Measurements from ENCODE around the gene ESPNL. TPM values are rescaled to one million over a fixed set of nuclear protein-coding genes. Genes with fewer than 3 reads are reported as not detected.

ESPNL gene
- total and polyA plus RNA-seq, 10 donors: 0.65 to 6.2 (median 1.7) TPM

GRCh38 chr2:238166391-238167343 is 66.5 kb downstream of the ESPNL start:
- DNase-seq: peak; percentile 69
- no peaks in the 10 kb centered on the region for H3K9me3 ChIP-seq
- H3K27ac ChIP-seq: no peak overlapping the region
- peak in 2 of 3 donors; percentile 10 to 34 for TF ChIP-seq POLR2AphosphoS5 (IDR thresholded peaks at IDR 0.05)
- no peak for TF ChIP-seq POLR2A (IDR thresholded peaks at IDR 0.05)
- TF ChIP-seq, protein P1, sequence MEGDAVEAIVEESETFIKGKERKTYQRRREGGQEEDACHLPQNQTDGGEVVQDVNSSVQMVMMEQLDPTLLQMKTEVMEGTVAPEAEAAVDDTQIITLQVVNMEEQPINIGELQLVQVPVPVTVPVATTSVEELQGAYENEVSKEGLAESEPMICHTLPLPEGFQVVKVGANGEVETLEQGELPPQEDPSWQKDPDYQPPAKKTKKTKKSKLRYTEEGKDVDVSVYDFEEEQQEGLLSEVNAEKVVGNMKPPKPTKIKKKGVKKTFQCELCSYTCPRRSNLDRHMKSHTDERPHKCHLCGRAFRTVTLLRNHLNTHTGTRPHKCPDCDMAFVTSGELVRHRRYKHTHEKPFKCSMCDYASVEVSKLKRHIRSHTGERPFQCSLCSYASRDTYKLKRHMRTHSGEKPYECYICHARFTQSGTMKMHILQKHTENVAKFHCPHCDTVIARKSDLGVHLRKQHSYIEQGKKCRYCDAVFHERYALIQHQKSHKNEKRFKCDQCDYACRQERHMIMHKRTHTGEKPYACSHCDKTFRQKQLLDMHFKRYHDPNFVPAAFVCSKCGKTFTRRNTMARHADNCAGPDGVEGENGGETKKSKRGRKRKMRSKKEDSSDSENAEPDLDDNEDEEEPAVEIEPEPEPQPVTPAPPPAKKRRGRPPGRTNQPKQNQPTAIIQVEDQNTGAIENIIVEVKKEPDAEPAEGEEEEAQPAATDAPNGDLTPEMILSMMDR (IDR thresholded peaks at IDR 0.05 in 8 of 11, conservative IDR thresholded peaks at IDR 0.05 in 3 of 11): no peak
- peaks cover 0 to 16% (median 11%) of the 10 kb centered on the region in 6 donors for H3K4me1 ChIP-seq
- H3K27me3 ChIP-seq (replicated peaks in 1 of 7): peaks cover 0 to 37% (median 17%) of the 10 kb centered on the region in 7 donors
- intact Hi-C loops (cut with DNase I; ENCODE audit: low total_unique reads): no loop called here
- WGBS, 5 donors: 80 to 91% (median 86%) methylated on average over 9 to 24 of the region's 24 CpGs
- H3K36me3 ChIP-seq: peaks cover 0 to 54% (median 46%) of the 10 kb centered on the region in 6 donors
- no peak overlapping the region for H3K4me3 ChIP-seq

- TF ChIP-seq POLR2A (IDR thresholded peaks at IDR 0.05): no peak
- peak in 1 of 3 donors; percentile 2 for TF ChIP-seq POLR2AphosphoS5 (IDR thresholded peaks at IDR 0.05)
- H3K4me3 ChIP-seq: no peak overlapping the region
- H3K27ac ChIP-seq: no peak overlapping the region
- H3K36me3 ChIP-seq: peaks cover 0 to 60% (median 53%) of the 10 kb centered on the region in 6 donors
- peaks cover 0 to 30% (median 17%) of the 10 kb centered on the region in 7 donors for H3K27me3 ChIP-seq (replicated peaks in 1 of 7)
- DNase-seq: no peak
- WGBS, 5 donors: 88 to 95% (median 90%) methylated on average over 6 to 7 of the region's 7 CpGs
- H3K9me3 ChIP-seq: no peaks in the 10 kb centered on the region
- intact Hi-C loops (cut with DNase I; ENCODE audit: low total_unique reads): no loop called here
- H3K4me1 ChIP-seq: peaks cover 0 to 16% (median 11%) of the 10 kb centered on the region in 6 donors
Measured at GRCh38 chr2:238167344-238167715, 67.2 kb downstream of the ESPNL start.

DNA sequence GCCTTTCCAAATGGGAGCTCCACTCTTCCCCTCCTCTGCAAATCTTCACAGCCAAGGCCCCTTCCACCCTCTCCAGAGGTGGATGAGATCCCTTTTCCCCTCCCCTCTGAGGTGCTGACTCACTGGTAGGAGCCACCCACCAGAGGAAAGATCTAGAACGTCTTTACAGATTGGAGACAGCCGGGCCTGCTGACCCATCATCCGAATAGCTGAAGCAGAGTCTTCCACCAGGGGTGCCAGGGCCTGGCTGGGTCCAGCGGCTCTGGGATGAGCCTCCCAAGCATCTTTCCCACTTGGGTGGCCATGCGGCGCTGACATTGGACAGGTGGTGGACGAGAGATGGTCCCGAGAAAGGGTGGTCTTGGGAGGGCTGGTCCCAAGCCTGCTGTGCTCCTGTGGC is 67.6 kb downstream of the ESPNL start:
- H3K9me3 ChIP-seq: no peaks in the 10 kb centered on the region
- peaks cover 3 to 64% (median 57%) of the 10 kb centered on the region in 6 donors for H3K36me3 ChIP-seq
- WGBS, 5 donors: 81 to 91% (median 84%) methylated on average over 8 of the region's 8 CpGs
- intact Hi-C loops (cut with DNase I; ENCODE audit: low total_unique reads): no loop called here
- peaks cover 0 to 16% (median 11%) of the 10 kb centered on the region in 6 donors for H3K4me1 ChIP-seq
- H3K4me3 ChIP-seq: no peak overlapping the region
- no peak overlapping the region for H3K27ac ChIP-seq
- DNase-seq: no peak
- TF ChIP-seq POLR2AphosphoS5 (IDR thresholded peaks at IDR 0.05) (no peak), POLR2A (IDR thresholded peaks at IDR 0.05) (no peak)
- TF ChIP-seq, protein P1 (IDR thresholded peaks at IDR 0.05 in 8 of 11, conservative IDR thresholded peaks at IDR 0.05 in 3 of 11): no peak
- peaks cover 0 to 26% (median 16%) of the 10 kb centered on the region in 7 donors for H3K27me3 ChIP-seq (replicated peaks in 1 of 7)

DNA sequence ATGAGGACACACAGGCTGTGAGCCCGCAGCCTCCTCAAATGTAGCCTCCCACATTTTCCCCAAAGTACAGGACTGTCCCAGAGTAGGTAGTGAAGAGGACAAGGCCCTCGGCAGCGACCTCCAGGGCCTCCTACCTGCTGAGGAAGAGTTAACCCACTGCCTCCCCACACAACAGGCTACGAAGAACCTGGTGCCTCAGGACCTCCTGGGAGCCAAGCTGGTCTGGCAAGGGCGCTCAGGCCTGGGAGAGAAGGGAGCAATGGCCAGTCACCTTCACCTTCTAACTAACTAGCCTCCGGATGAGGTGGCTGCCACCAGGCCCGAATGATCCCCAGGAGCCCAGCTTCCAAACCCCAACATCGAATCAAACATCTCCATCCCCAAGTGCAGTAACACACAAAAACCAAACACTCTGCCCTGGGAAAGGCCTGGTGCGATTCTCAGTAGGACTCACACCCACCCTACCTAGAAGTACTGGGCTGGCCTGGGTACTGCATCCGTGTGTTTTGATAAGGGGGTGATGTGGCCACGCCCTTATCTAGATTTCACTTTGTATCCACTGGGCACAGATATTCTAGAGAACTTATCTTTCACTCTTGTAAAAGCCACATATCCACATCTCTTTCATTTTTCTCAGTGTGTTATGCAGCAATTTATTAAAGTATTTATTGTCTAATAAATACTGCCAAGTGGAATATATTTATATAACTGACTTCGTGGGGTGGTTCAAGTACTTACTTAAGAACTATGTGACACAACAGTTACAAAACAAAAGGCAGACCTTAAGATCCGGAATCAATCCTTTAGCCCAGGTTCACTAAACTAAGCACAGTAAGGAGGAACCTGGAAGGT is 68.3 kb downstream of the ESPNL start:
- Histone ChIP-seq H3K27ac (no peak overlapping the region), H3K27me3 (replicated peaks in 1 of 7) (peaks cover 0 to 19% (median 10%) of the 10 kb centered on the region in 7 donors), H3K4me3 (no peak overlapping the region), H3K9me3 (no peaks in the 10 kb centered on the region), H3K36me3 (peaks cover 4 to 71% (median 64%) of the 10 kb centered on the region in 6 donors), H3K4me1 (peaks cover 0 to 10% (median 9%) of the 10 kb centered on the region in 6 donors)
- TF ChIP-seq POLR2A (IDR thresholded peaks at IDR 0.05): no peak
- no peak for TF ChIP-seq POLR2AphosphoS5 (IDR thresholded peaks at IDR 0.05)
- TF ChIP-seq, protein P1 (IDR thresholded peaks at IDR 0.05 in 8 of 11, conservative IDR thresholded peaks at IDR 0.05 in 3 of 11): no peak
- DNase-seq: no peak
- WGBS, 5 donors: 80 to 96% (median 94%) methylated on average over 9 to 13 of the region's 13 CpGs
- intact Hi-C loops (cut with DNase I; ENCODE audit: low total_unique reads): no loop called here

Data from spleen (tissue), 11 donors.